H1 (cell line): Measurements from ENCODE around the gene PLSCR3. TPM values are rescaled to one million over a fixed set of nuclear protein-coding genes. Genes with fewer than 3 reads are reported as not detected.
A peak's percentile ranks its signal among the peaks of the same experiment; 100 is the strongest.

Experiments used
- ASH2L ChIP-seq: fragments of 200-600, 300-600 bp; sonication (generic); IDR thresholded peaks from one replicate; pipeline ENCODE4 v1.7.1; 2017; ENCODE audit warnings: low read length
- CTCF ChIP-seq, 3 experiments: IDR thresholded peaks; 1 replicate in 2 of 3; 2 replicates in 1 of 3; pipeline versions ENCODE4 v1.5.1 to v1.6.1; 2011; ENCODE audit warnings: low read length in 3 of 3, mild to moderate bottlenecking in 3 of 3, inconsistent platforms in 2 of 3, low read depth in 1 of 3, moderate library complexity in 1 of 3; ENCODE audit not compliant: insufficient read depth in 1 of 3; ENCODE audit errors: control extremely low read depth in 1 of 3
- KDM4A ChIP-seq: IDR thresholded peaks from one replicate; pipeline ENCODE4 v1.7.1; 2012; ENCODE audit warnings: low read depth, mild to moderate bottlenecking, moderate library complexity, low read length, inconsistent platforms; ENCODE audit not compliant: severe bottlenecking
- POLR2A ChIP-seq, 2 experiments: IDR thresholded peaks; 1 replicate in 1 of 2; 2 replicates in 1 of 2; pipeline ENCODE4 v1.6.1; 2011; ENCODE audit warnings: low read depth in 2 of 2, low read length in 2 of 2, mild to moderate bottlenecking in 2 of 2; ENCODE audit errors: control extremely low read depth in 1 of 2
- SIN3A ChIP-seq, 2 experiments: IDR thresholded peaks in 1 of 2; conservative IDR thresholded peaks in 1 of 2; 2 replicates each; pipeline ENCODE4 v1.6.1; 2011 to 2012; ENCODE audit warnings: low read length in 2 of 2, improper control_type of control experiment in 1 of 2, low read depth in 1 of 2, mild to moderate bottlenecking in 1 of 2
- polyA plus RNA-seq, 7 experiments: library from polyadenylated mRNA; depleted of rRNA in 3 of 7; stranded (reverse) in 5 of 7; unstranded in 2 of 7; fragments of >200 nt in 5 of 7; fragments of 200-250 nt in 2 of 7; gene quantifications; 1 replicate in 5 of 7; 2 replicates in 1 of 7; 4 replicates in 1 of 7; pipeline versions ENCODE4 v1.2.1 to v1.2.3, GENCODE V29; 2011 to 2013; ENCODE audit warnings: missing spikeins in 2 of 7, mixed read lengths in 2 of 7
- total RNA-seq: library from RNA; stranded (reverse); fragmentation: NEBNext Ultra II Directional; extraction: Animal tissue kit (Norgen Biotek cat#: 25700); gene quantifications from 2 replicates; pipeline ENCODE4 v1.2.1, GENCODE V29; 2021

The PLSCR3 gene
- total and polyA plus RNA-seq, 2 of the 8 experiments (the other 6 are each of a cell fraction or from before 2014, with no cell fraction given) = 36.1 to 38.7 TPM

GRCh38 chr17:7380855-7381683, 13.3 kb downstream of the PLSCR3 start, which contains the start of gene TNK1 (continued):
- TF ChIP-seq CTCF (IDR thresholded peaks at IDR 0.05; ENCODE audit: control extremely low read depth in 1 of 3, insufficient read depth in 1 of 3, low read depth in 1 of 3, low read length in 3 of 3) (peak in 2 of 3 experiments; percentile 6 to 14; a peak in 1 of 4 replicates), KDM4A (peak; percentile 60), SIN3A (conservative IDR thresholded peaks at IDR 0.05 in 1 of 2, IDR thresholded peaks at IDR 0.05 in 1 of 2; ENCODE audit: low read depth in 1 of 2, low read length in 2 of 2) (peak in 1 of 2 experiments; percentile 44; a peak in 1 of 4 replicates), POLR2A (IDR thresholded peaks at IDR 0.05; ENCODE audit: control extremely low read depth in 1 of 2, low read depth in 2 of 2, low read length in 2 of 2) (peak in 1 of 2 experiments; percentile 47; a peak in 1 of 3 replicates), ASH2L (peak; percentile 35)
